ENCODE results near the gene P2RX5. TPM values are rescaled to one million over a fixed set of nuclear protein-coding genes. Genes with fewer than 3 reads are reported as not detected.
"Not testable (repeated sequence)": the region's sequence is repeated elsewhere in the genome, so short reads cannot be mapped to it uniquely, and the experiment has no call there.

The P2RX5 gene
- total RNA-seq, 2 donors from 2014 or later = 21.8 to 34.2 TPM

GRCh38 chr17:3702041-3702539, 6.1 kb upstream of the P2RX5 start:
- H3K27me3 Mint-ChIP-seq; DNase-seq; H3K4me3 Mint-ChIP-seq; H3K4me1 Mint-ChIP-seq; ATAC-seq; H3K27ac Mint-ChIP-seq; H3K9me3 ChIP-seq (ENCODE audit: control insufficient read depth, low read length, poor library complexity, severe bottlenecking); H3K36me3 Mint-ChIP-seq (ENCODE audit: low read depth): not testable (repeated sequence)

DNA sequence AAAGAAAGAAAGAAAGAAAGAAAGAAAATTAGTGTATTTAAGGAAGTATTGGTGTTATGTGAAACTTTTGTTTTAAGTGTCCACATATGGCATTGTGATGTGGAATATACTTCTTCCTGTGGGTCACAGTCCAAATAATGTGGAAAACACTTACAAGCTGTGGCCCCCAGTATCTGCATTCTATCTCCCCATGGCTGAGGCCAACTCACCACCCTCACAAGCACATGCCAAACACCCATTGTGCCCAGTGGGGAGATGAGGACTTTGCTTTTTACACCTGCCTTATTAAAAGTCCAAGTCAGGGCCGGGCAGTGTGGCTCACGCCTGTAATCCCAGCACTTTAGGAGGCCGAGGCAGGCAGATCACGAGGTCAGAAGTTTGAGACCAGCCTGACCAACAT, 4.0 kb upstream of the P2RX5 start:
- DNase-seq (no peak), ATAC-seq (no peak)
- Mint-ChIP-seq H3K36me3 (ENCODE audit: low read depth) (no peaks in the 10 kb centered on the region), H3K27ac (no peak overlapping the region), H3K27me3 (no peaks in the 10 kb centered on the region), H3K4me3 (no peak overlapping the region), H3K4me1 (peaks cover 3% of the 10 kb centered on the region)
- H3K9me3 ChIP-seq (ENCODE audit: control insufficient read depth, low read length, poor library complexity, severe bottlenecking) = no peaks in the 10 kb centered on the region

GRCh38 chr17:3698139-3698538, 2.2 kb upstream of the P2RX5 start:
- H3K9me3 ChIP-seq (ENCODE audit: control insufficient read depth, low read length, poor library complexity, severe bottlenecking) = no peaks in the 10 kb centered on the region
- H3K4me3 Mint-ChIP-seq = no peak overlapping the region
- no peaks in the 10 kb centered on the region for H3K36me3 Mint-ChIP-seq (ENCODE audit: low read depth)
- DNase-seq (no peak), ATAC-seq (no peak)
- no peak overlapping the region for H3K27ac Mint-ChIP-seq
- H3K27me3 Mint-ChIP-seq = no peaks in the 10 kb centered on the region
- peaks cover 12% of the 10 kb centered on the region for H3K4me1 Mint-ChIP-seq

DNA sequence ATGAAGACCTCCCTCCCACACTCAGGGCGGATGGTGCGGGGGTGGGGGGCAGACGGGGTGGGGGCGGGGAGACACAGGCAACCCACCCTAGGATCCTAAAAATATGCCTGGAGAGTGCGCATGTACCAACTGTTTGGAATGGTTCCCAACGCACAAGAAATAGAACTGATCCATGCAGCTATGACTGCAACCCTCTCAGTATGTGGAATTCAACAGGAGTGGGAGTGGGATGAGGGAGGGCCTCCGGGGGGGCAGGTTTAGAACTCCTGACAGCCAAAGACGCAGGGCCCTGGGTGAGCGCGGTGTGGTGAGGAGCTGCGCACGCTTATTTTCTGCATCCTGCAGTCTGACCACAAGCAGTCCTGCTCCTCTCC, 1.1 kb upstream of the P2RX5 start:
- Mint-ChIP-seq H3K27me3 (no peaks in the 10 kb centered on the region), H3K27ac (no peak overlapping the region)

DNA sequence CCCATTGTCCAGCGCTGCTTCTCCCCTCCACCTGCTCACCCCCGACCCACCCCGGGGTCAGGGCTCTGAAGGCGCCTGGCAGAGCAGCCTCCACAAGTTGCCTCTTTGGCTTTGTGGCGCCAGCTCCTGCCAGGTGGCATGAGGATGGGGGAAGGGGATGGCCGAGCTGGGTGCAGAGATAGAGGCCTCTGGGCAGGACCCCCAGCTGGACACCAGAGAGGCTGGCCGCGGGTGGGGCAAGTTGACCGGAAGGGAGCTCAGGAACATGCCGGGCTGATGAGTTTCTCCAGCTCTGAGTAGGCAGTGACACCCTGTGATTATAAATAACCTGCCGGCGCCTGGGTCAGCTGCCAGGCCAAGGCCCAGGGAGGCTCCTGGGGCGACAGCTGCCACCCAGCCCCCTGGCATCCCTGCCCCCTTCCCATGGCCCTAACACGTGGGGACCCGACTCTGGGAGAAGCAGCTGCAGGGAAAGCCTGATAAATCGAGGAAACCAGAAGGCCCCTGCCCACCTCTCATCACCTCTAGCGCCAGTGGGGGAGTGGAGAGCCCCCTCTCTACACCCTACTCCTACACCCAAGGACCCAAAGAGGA, 729 bp downstream of the P2RX5 start:
- Mint-ChIP-seq H3K36me3 (ENCODE audit: low read depth) (no peaks in the 10 kb centered on the region), H3K4me1 (peaks cover 12% of the 10 kb centered on the region), H3K27ac (peak overlapping the region; percentile 43), H3K4me3 (peak overlapping the region; percentile 91), H3K27me3 (no peaks in the 10 kb centered on the region)
- DNase-seq (no peak), ATAC-seq (peak; percentile 22)
- no peaks in the 10 kb centered on the region for H3K9me3 ChIP-seq (ENCODE audit: control insufficient read depth, low read length, poor library complexity, severe bottlenecking)

More for the DNA sequence above, 1.1 kb upstream of the P2RX5 start:
- Mint-ChIP-seq H3K36me3 (ENCODE audit: low read depth) (no peaks in the 10 kb centered on the region), H3K4me1 (peaks cover 12% of the 10 kb centered on the region), H3K4me3 (peak overlapping the region; percentile 91)
- no peaks in the 10 kb centered on the region for H3K9me3 ChIP-seq (ENCODE audit: control insufficient read depth, low read length, poor library complexity, severe bottlenecking)
- DNase-seq (no peak), ATAC-seq (no peak)

DNA sequence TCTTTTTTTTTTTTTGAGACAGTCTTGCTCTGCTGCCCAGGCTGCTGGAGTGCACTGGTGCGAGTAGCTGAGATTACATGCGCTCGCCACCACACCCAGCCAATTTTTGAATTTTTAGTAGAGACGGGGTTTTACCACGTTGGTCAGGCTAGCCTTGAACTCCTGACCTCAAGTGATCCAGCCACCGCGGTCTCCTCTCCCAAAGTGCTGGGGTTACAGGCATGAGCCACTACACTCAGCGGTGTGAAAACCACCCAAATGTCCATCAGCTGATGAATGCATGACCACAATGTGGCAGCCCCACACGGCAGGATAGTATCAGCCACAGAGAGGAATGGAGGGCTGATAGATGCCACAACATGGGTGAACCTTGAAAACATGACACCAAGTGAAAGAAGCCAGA, 2.1 kb downstream of the P2RX5 start:
- peak overlapping the region; percentile 33 for H3K4me3 Mint-ChIP-seq
- H3K36me3 Mint-ChIP-seq (ENCODE audit: low read depth) = no peaks in the 10 kb centered on the region
- H3K4me1 Mint-ChIP-seq = peaks cover 12% of the 10 kb centered on the region
- H3K27me3 Mint-ChIP-seq = no peaks in the 10 kb centered on the region
- ATAC-seq (peak; percentile 43), DNase-seq (no peak)
- no peaks in the 10 kb centered on the region for H3K9me3 ChIP-seq (ENCODE audit: control insufficient read depth, low read length, poor library complexity, severe bottlenecking)
- peak overlapping the region; percentile 43 for H3K27ac Mint-ChIP-seq

DNA sequence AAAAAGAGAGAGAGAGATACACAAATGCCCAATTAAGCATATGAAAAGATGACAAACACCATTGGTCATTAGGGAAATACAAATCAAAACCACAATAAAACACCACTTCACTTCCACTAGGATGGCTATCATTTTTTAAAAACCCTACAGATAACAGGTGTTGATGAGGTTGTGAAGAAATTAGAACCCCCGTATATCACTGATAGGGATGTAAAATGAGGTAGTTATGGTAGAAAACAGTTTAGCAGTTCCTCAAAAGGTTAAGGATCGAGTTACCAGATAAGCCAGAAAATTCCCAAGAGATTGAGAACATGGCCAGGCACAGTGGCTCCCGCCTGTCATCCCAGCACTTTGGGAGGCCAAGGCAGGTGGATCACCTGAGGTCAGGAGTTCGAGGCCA, 2.8 kb downstream of the P2RX5 start:
- Mint-ChIP-seq H3K27me3 (no peaks in the 10 kb centered on the region), H3K4me1 (peaks cover 12% of the 10 kb centered on the region), H3K36me3 (ENCODE audit: low read depth) (no peaks in the 10 kb centered on the region), H3K27ac (peak overlapping the region; percentile 8), H3K4me3 (no peak overlapping the region)
- H3K9me3 ChIP-seq (ENCODE audit: control insufficient read depth, low read length, poor library complexity, severe bottlenecking) = no peaks in the 10 kb centered on the region
- ATAC-seq (no peak), DNase-seq (no peak)

- no peaks in the 10 kb centered on the region for H3K36me3 Mint-ChIP-seq (ENCODE audit: low read depth)
- DNase-seq = no peak
- ATAC-seq = no peak
- H3K4me1 Mint-ChIP-seq = peaks cover 12% of the 10 kb centered on the region
- no peaks in the 10 kb centered on the region for H3K9me3 ChIP-seq (ENCODE audit: control insufficient read depth, low read length, poor library complexity, severe bottlenecking)
- H3K4me3 Mint-ChIP-seq = peak overlapping the region; percentile 43
- no peak overlapping the region for H3K27ac Mint-ChIP-seq
- H3K27me3 Mint-ChIP-seq = no peaks in the 10 kb centered on the region
Measured at GRCh38 chr17:3692346-3692745, 3.6 kb downstream of the P2RX5 start.

GRCh38 chr17:3691617-3692067, 4.3 kb downstream of the P2RX5 start:
- no peak for DNase-seq
- no peak overlapping the region for H3K27ac Mint-ChIP-seq
- no peaks in the 10 kb centered on the region for H3K36me3 Mint-ChIP-seq (ENCODE audit: low read depth)
- no peak for ATAC-seq
- no peaks in the 10 kb centered on the region for H3K9me3 ChIP-seq (ENCODE audit: control insufficient read depth, low read length, poor library complexity, severe bottlenecking)
- H3K4me1 Mint-ChIP-seq = peaks cover 12% of the 10 kb centered on the region
- H3K4me3 Mint-ChIP-seq = no peak overlapping the region
- no peaks in the 10 kb centered on the region for H3K27me3 Mint-ChIP-seq

DNA sequence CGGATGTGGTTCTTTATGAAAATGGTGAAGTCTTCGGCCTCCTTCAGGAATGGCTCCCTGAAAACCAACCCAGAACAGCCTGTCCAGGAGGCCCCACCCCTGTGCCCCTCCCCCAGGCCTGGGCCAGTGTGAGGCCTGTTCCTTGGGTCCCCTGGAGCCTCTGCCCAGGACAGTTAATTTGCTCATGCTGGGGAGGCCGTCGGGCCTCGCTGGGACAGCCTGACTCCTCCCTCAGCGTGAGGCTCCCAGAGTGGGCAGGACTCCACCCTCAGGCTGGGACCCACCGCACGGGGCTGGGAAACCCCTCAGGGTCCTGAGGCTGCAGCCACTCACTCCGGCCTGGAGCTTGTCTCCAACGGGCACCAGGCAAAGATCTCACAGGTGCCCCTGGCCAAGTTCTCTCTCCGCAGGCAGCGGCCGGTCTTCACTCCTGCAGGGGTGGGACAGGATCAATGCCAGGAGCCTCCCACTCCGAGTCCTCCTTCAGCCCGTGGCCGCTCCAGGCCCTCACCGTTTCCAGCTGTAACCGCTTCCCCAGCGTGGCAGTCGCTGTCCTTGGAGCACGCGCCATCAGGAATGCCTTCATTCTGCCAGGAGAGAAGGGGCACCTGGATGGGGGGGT, 5.8 kb downstream of the P2RX5 start:
- H3K4me3 Mint-ChIP-seq = no peak overlapping the region
- H3K27ac Mint-ChIP-seq = no peak overlapping the region
- ATAC-seq (no peak), DNase-seq (no peak)
- H3K27me3 Mint-ChIP-seq = no peaks in the 10 kb centered on the region
- H3K36me3 Mint-ChIP-seq (ENCODE audit: low read depth) = no peaks in the 10 kb centered on the region
- peaks cover 12% of the 10 kb centered on the region for H3K4me1 Mint-ChIP-seq
- no peaks in the 10 kb centered on the region for H3K9me3 ChIP-seq (ENCODE audit: control insufficient read depth, low read length, poor library complexity, severe bottlenecking)

DNA sequence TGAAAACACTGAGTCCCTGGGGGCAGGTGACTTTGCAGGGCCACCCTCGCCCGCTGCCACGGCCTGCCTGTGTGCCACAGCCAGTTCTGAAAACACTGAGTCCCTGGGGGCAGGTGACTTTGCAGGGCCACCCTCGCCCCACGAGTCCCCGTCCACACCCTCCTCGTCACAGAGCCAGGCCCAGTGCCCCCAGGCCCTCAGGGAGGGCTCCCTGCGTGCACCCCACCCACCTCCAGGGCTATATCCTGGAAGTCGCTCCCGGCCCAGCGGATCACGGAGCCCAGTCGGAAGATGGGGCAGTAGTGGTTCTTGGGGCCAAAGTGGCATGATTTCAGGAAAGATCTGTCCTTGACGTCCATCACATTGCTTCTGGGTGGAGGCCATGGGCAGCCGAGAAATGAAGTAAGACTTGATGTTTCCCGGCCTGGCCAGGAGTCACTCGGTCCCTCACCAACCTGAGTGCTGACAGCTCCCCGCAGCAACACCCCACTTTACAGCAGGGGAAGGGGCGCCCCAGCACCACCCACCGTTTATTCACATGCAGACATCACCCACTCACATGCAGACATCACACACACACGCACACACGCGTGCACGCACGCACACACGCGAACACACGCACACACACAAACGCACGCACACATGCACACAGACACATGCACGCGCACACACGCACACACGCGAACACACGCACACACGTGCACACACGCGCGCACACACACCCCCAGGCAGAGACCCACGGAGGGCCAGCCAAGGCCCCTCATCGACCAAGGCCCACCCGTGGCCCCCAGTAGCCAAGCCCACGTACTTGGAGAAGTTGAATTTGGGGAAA, 6.5 kb downstream of the P2RX5 start:
- Mint-ChIP-seq H3K4me3 (no peak overlapping the region), H3K27ac (no peak overlapping the region), H3K36me3 (ENCODE audit: low read depth) (no peaks in the 10 kb centered on the region), H3K4me1 (peaks cover 10% of the 10 kb centered on the region), H3K27me3 (no peaks in the 10 kb centered on the region)
- no peaks in the 10 kb centered on the region for H3K9me3 ChIP-seq (ENCODE audit: control insufficient read depth, low read length, poor library complexity, severe bottlenecking)
- DNase-seq = no peak
- ATAC-seq = no peak

GRCh38 chr17:3688852-3689261, 7.1 kb downstream of the P2RX5 start:
- Mint-ChIP-seq H3K27ac (no peak overlapping the region), H3K27me3 (no peaks in the 10 kb centered on the region), H3K4me3 (no peak overlapping the region), H3K36me3 (ENCODE audit: low read depth) (no peaks in the 10 kb centered on the region), H3K4me1 (peaks cover 5% of the 10 kb centered on the region)
- ATAC-seq (no peak), DNase-seq (no peak)
- H3K9me3 ChIP-seq (ENCODE audit: control insufficient read depth, low read length, poor library complexity, severe bottlenecking) = no peaks in the 10 kb centered on the region

- Mint-ChIP-seq H3K4me3 (no peak overlapping the region), H3K4me1 (peaks cover 6% of the 10 kb centered on the region), H3K36me3 (ENCODE audit: low read depth) (no peaks in the 10 kb centered on the region), H3K27ac (no peak overlapping the region), H3K27me3 (no peaks in the 10 kb centered on the region)
- DNase-seq = no peak
- H3K9me3 ChIP-seq (ENCODE audit: control insufficient read depth, low read length, poor library complexity, severe bottlenecking) = no peaks in the 10 kb centered on the region
- ATAC-seq = no peak
Measured at GRCh38 chr17:3688027-3688553, 7.9 kb downstream of the P2RX5 start.
